Measurements from ENCODE around the gene LDLRAD3. TPM values are rescaled to one million over a fixed set of nuclear protein-coding genes. Genes with fewer than 3 reads are reported as not detected.

LDLRAD3 gene
- total RNA-seq, 1 donor from 2014 or later, result 1.2 TPM

GRCh38 chr11:36192425-36193289 is 248.8 kb downstream of the LDLRAD3 start:
- intact Hi-C loops (cut with DNase I), result no loop called here
- no peak for DNase-seq

DNA sequence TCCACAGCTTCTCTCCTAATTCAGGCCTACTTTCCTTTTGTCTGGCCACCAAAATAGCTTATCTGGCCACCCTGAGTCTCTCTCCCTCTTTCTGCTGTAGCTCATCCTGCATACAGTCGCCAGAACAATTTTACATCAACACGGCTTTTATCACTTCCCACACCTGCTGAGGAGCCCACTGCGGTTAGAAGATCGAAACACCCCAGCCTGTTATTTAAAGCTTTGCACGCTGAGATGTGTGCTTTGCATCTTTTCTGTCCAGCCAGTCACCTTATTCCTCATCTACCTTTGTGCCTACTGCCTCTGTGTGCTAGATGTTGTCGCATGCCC is 249.4 kb downstream of the LDLRAD3 start:
- ATAC-seq (ENCODE audit: poor library complexity), result no peak
- no peak for DNase-seq
- intact Hi-C loops (cut with DNase I), result no loop called here

More at GRCh38 chr11:36192425-36193289, 248.8 kb downstream of the LDLRAD3 start:
- ATAC-seq (ENCODE audit: poor library complexity), result no peak

DNA sequence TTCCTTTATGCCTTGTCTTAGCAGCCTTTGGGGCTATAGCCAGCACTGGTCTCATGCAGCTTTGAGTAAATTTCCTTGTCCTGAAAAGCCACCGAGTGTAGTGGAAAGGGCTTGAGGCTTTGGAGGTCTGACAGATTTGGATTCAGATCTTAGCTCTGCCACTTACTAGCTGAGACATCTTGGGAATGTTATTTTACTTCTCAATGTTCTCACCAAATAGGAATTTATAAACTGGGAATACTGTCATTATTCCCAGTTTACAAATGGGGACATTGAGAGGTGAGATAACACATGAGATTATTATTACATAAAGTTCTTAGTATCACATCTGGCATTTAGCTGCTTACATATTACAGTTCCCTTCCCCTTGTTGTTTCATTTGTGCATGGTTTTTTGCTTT is 249.9 kb downstream of the LDLRAD3 start:
- intact Hi-C loops (cut with DNase I), result no loop called here
- DNase-seq (no peak), ATAC-seq (ENCODE audit: poor library complexity) (no peak)

DNA sequence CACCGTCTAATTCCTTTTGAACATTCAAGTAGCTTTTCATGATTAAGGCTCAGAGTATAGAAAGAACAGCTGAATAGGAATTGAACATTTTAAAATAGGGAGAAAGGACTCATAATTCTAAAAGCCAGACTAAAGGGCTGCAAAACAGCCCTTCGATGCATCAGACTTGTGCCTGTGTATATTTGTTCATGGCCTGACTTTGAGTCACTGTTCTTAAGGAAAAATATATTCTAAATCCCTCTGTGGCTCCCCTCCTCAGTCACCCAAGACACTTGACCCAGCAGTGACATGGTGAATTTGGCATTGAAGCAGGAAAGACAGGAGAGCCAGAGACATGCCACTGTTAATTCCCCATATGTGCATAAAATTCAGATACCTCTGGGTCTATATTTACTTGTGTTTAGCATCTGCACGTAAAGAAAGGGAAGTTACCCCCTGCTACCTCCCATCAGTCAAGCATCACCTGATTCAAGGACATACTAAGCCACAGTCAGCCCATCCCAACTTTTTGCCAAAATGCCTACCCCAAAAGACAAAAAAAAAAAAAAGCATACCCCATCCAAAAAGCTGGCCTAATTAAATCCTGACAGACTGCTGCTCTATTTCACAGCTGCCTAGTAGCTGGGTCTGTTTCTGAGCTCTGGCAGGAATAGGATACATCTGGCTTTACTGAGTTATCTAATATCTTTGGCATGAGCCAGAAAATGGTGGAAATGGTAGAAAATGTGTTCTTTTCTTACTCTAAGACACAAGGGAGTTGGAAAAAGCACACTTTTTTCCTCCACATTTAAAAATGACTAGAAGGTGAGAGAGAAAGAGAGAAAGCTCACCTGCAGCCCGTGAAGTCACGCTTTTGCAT is 251.9 kb downstream of the LDLRAD3 start:
- ATAC-seq (ENCODE audit: poor library complexity) (peak; percentile 89), DNase-seq (no peak)
- intact Hi-C loops (cut with DNase I), result no loop called here

DNA sequence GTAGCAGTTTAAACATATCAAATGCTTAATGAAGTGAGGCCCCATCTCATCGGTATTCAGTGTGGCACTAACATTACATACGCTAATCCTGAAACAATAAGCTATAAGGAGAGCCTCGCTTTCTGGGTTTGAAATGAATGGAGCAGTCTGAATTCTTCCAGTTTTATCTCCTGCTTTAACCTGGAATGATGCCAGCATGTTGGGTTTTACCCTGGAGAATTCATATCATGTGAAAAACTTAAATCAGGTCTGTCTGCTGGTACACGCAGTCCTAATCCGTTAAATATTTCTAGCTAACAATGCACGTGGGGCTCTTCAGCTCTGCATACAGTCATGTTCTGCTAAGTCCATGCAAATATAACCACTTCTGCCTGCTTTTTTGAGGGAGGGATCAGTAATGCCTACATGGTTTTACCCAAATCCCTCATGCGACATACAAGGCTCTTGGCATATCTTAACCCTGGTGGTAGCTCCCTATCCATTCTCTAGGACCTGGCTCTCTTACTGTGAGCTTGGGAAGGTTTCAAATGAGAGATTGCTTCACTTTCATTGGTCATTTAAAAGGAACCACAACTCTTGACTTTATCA is 252.6 kb downstream of the LDLRAD3 start:
- intact Hi-C loops (cut with DNase I), result no loop called here
- ATAC-seq (ENCODE audit: poor library complexity) (peak; percentile 85), DNase-seq (no peak)

DNA sequence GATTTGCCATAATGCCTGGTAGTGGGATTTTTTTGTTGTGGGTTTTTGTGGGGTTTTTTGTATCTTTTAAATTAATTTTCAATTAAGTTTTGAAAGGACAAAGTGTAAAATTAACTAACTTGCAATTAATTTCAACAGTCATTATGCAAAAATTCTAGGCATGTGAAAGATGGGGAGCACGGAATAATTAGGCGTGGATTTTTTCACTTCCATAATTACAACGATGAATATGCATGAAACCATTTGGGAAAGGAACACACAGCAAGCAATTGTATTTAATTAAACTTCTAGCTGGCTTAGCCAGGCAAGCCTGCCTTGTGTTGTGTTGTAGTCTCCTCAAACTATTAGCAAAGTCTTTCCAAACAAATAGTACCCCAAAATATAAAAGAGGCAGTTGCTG is 257.5 kb downstream of the LDLRAD3 start:
- ATAC-seq (ENCODE audit: poor library complexity) (no peak), DNase-seq (no peak)
- intact Hi-C loops (cut with DNase I), result no loop called here

- intact Hi-C loops (cut with DNase I), result no loop called here
- ATAC-seq (ENCODE audit: poor library complexity), result no peak
- no peak for DNase-seq
Observed at GRCh38 chr11:36205536-36205935, 261.7 kb downstream of the LDLRAD3 start.

- intact Hi-C loops (cut with DNase I), result no loop called here
- DNase-seq (no peak), ATAC-seq (ENCODE audit: poor library complexity) (no peak)
Observed at GRCh38 chr11:36210529-36210928, 266.7 kb downstream of the LDLRAD3 start.

DNA sequence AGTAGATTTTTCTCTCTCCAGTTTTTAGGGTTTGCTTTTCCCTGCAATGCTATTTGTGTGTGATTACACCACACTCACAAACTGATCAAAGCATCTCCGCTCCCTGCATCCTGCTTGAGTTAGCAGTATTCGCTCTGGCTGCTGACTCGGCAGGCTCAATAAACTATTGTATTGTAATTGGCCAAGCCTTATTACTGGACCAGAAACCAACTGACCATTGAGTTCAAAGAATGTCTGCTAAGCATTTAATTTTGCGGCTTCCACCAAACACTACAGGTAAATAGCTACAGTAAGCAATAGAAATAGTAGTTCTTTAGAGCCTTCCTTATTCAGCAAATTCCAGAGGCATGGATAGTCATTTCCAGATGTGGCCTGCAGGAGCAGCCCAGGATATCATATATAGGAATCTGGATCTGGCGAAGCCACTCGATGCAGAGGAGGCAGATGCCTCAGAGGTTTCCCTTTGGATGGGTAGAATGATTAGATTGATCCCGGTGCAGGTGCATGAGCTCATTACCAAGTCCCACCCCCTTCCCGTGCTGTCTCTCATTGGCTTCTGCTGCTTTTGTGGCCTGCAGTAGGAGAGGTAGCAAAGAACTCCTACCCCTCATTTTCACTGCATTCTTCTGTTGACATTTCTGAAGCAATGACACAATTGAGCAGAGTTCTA is 268.0 kb downstream of the LDLRAD3 start:
- DNase-seq (no peak), ATAC-seq (ENCODE audit: poor library complexity) (no peak)
- intact Hi-C loops (cut with DNase I), result no loop called here

DNA sequence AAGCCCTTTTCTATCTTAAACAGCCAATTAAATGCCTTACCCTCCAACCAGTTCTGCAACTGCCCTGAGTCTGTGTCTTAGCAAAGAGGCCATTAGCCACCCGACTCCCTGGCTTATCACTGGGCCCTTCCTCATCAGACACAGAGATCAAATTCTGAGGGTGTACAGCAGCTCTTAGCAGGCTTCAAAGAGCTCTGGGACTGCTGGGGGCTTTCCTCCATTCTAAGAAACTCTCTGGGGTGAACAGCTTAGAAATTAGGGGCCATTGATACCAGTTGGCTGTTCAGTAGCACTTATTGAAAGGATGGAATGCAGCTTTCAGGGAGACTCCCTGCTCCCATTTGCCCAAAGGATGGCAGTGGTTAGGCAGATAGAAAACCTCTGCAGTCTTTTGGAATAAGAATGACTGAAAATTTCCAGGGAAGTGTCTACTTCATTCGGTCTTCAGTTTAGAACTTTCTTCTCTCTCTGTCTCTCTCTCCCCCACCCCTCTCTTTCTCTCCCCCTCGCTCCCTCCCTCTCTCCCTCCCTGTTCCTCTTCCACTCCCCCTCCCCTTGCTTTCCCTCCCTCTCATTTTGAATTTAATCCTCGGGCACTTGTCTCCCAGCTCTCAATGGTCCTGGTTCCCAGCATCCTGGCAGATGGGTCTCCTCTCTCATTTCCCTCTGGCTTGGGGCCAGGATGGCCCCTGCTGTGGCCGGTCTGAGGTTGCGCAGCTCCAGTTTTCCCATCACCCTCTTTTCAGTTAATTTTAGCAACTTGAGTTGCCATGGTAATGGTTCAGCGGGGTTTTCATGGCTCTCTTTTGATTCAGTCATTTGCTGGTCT is 268.9 kb downstream of the LDLRAD3 start:
- DNase-seq (no peak), ATAC-seq (ENCODE audit: poor library complexity) (no peak)
- intact Hi-C loops (cut with DNase I), result no loop called here

DNA sequence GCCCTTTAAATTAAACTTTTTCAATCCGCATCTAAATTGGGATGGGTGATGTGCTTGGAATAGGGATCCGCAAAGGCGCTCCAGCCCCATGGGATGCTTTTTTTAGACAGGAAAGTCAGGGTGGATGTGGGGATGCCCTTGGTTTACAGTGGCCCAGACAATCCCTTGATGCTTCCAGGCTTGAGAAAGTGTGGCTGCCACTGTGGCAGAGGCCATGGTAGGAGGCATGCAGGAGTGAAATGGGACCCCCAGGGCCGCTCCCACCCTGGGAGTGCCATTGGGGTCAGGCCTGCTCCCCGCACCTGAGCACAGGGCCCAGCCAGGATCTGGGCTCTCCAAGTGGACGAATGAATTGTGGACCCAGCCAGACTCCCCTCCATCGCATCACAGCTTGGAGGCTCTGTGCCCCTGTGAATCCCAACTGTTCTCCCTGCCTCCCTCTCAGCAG is 269.6 kb downstream of the LDLRAD3 start:
- intact Hi-C loops (cut with DNase I), result no loop called here
- ATAC-seq (ENCODE audit: poor library complexity) (no peak), DNase-seq (no peak)

DNA sequence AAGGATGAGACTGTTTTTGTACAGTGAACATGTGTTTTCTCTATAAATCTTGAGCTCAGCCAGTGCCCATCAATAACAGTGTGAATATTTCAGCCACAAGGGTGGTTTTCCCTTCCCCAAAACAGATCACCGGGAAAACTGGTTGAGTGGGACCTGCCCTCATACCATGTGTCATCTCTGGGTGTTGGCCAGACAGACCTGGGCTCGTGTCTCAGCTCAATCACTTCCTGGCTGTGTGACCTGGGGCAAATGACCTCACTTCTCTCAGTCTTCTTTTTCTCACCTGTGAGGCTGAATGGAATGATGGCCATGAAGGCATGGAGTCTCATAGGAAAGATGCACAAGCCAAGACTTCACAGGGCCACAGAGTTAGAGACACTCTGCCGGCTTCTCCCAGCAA is 270.6 kb downstream of the LDLRAD3 start:
- DNase-seq (no peak), ATAC-seq (ENCODE audit: poor library complexity) (no peak)
- intact Hi-C loops (cut with DNase I), result no loop called here

GRCh38 chr11:36214976-36215692 is 271.3 kb downstream of the LDLRAD3 start:
- intact Hi-C loops (cut with DNase I), result no loop called here
- ATAC-seq (ENCODE audit: poor library complexity) (no peak), DNase-seq (no peak)

DNA sequence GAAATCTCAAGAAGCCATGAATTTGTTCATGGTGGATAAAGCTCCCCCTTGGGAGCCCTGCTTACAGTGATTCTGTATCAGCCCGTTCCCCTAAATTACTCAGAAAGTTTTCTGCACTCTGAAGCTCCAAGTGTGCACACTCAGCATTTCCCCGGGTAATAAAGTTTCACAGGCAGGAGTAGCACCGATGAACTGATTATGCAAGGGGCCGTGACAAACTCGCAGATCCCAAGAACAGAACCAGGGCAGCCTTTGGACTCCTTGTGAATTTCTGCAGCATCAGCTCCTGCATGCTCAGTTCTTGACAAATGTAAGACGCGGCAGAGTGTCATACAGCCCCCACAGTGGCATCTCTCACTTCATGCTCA is 271.8 kb downstream of the LDLRAD3 start:
- intact Hi-C loops (cut with DNase I), result no loop called here

DNA sequence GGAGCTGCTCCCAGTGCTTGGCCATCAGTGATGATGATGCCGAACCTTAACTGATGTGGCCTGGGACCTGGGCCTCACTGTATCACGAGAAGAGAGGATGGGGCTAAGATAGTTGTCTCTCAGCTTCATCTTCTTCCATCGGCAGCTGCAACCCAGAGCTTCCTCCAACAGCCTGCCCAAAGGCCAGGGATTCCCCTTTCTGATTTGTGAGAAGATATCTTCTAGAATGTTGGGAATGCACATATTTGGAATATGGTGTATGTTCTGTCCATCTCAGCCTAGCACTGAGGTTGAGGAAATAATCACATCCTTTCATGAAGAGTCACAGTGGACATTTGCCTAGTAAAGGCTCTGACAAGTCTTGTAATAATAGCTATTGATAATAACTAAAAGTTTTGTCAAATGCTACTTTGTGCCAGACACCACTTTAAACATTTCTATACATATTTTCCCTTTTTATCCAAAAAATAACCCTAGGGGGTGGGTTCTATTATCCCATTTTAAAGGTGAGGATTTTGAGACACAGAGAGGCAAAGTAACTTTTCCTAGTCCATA is 272.3 kb downstream of the LDLRAD3 start:
- ATAC-seq (ENCODE audit: poor library complexity) (no peak), DNase-seq (no peak)
- intact Hi-C loops (cut with DNase I), result no loop called here

More for the DNA sequence above, 271.8 kb downstream of the LDLRAD3 start:
- ATAC-seq (ENCODE audit: poor library complexity), result no peak
- DNase-seq, result no peak

DNA sequence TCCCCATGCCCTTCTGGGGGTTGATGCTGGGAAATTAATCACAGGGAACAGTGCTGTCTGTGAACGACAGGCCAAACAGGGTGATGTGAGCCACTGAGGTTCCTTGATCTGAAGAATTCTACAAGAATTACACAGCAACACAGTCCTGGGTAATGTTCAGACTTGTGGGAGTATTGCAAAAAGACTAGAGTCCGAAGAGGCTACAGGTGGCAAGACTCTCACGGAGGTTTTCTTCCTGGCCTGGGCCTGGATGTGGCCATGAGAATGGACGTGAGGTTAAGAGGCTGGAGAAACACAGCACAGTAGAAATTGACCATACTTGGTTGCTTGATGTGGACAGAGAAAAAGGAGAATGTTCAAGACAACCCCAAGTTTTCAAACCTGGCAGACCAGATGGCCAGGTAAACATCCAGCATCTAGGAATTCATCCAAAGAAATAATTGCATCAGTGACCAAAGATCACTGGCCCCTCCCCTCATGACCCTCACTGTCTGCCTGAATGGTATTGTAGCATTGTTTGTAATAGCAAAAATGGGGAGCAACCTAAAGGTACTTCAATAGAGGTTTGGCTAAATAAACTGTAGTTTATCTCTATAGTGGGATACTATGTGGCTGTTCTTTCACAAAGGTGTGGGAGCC is 274.5 kb downstream of the LDLRAD3 start:
- intact Hi-C loops (cut with DNase I), result no loop called here
- no peak for ATAC-seq (ENCODE audit: poor library complexity)
- no peak for DNase-seq

DNA sequence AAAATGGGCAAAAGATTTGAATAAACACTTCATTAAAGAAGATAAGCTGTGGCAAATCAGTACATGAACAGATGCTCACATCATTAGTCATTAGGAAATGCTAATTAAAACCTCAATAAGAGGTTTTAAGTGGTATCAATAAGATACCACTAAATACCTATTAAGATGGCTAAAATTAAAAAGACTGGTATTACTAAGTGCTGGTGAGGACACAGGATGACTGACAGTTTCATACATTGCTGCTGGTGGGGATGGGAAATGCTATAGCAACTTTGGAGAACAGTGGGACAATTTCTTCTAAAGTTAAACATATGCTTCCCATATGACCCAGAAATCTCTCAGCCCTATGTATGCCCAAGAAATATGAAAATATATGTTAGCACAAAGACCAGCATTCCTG is 276.1 kb downstream of the LDLRAD3 start:
- intact Hi-C loops (cut with DNase I), result no loop called here
- ATAC-seq (ENCODE audit: poor library complexity), result no peak
- no peak for DNase-seq
